Measurements from ENCODE around the gene WRAP73.
A peak's percentile ranks its signal among the peaks of the same experiment; 100 is the strongest.
"Not testable (repeated sequence)": the region's sequence is repeated elsewhere in the genome, so short reads cannot be mapped to it uniquely, and the experiment has no call there.

The WRAP73 gene

GRCh38 chr1:3590951-3591865 is 58.7 kb downstream of the WRAP73 start:
- H3K27me3 Mint-ChIP-seq (ENCODE audit: low read depth, poor library complexity): no peaks in the 10 kb centered on the region
- no peaks in the 10 kb centered on the region for H3K36me3 Mint-ChIP-seq (ENCODE audit: low read depth)
- DNase-seq: no peak
- no peak overlapping the region for H3K27ac Mint-ChIP-seq
- TF ChIP-seq, protein P1, sequence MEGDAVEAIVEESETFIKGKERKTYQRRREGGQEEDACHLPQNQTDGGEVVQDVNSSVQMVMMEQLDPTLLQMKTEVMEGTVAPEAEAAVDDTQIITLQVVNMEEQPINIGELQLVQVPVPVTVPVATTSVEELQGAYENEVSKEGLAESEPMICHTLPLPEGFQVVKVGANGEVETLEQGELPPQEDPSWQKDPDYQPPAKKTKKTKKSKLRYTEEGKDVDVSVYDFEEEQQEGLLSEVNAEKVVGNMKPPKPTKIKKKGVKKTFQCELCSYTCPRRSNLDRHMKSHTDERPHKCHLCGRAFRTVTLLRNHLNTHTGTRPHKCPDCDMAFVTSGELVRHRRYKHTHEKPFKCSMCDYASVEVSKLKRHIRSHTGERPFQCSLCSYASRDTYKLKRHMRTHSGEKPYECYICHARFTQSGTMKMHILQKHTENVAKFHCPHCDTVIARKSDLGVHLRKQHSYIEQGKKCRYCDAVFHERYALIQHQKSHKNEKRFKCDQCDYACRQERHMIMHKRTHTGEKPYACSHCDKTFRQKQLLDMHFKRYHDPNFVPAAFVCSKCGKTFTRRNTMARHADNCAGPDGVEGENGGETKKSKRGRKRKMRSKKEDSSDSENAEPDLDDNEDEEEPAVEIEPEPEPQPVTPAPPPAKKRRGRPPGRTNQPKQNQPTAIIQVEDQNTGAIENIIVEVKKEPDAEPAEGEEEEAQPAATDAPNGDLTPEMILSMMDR (IDR thresholded peaks at IDR 0.05): no peak
- H3K4me3 Mint-ChIP-seq: no peak overlapping the region
- H3K4me1 Mint-ChIP-seq: peaks cover 30% of the 10 kb centered on the region
- no peaks in the 10 kb centered on the region for H3K9me3 Mint-ChIP-seq

GRCh38 chr1:3590139-3590763 is 59.7 kb downstream of the WRAP73 start:
- no peak for DNase-seq
- Mint-ChIP-seq H3K36me3 (ENCODE audit: low read depth) (no peaks in the 10 kb centered on the region), H3K4me3 (peak overlapping the region; percentile 40), H3K4me1 (peaks cover 30% of the 10 kb centered on the region), H3K27me3 (ENCODE audit: low read depth, poor library complexity) (no peaks in the 10 kb centered on the region), H3K27ac (no peak overlapping the region), H3K9me3 (no peaks in the 10 kb centered on the region)
- TF ChIP-seq, protein P1 (IDR thresholded peaks at IDR 0.05): no peak

DNA sequence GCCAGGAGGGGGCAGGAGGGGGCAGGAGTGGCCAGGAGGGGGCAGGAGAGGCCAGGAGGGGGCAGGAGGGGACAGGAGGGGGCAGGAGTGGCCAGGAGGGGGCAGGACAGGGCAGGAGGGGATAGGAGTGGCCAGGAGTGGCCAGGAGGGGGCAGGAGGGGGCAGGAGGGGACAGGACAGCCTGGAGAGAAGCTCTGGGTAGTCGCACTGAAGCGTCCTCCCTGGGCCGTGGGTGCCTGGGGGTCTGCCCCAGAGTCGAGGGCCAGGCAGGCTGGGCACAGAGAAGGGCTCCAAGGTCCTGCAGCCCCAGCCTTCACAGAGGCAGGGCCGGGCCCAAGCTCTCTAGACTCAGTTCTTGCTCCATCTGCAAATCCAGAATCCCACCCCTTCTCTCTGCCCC is 61.5 kb downstream of the WRAP73 start:
- TF ChIP-seq, protein P1 (IDR thresholded peaks at IDR 0.05): no peak
- peaks cover 24% of the 10 kb centered on the region for H3K4me1 Mint-ChIP-seq
- H3K36me3 Mint-ChIP-seq (ENCODE audit: low read depth): no peaks in the 10 kb centered on the region
- H3K9me3 Mint-ChIP-seq: peaks cover 4% of the 10 kb centered on the region
- H3K27me3 Mint-ChIP-seq (ENCODE audit: low read depth, poor library complexity): no peaks in the 10 kb centered on the region
- no peak overlapping the region for H3K27ac Mint-ChIP-seq
- DNase-seq: no peak
- H3K4me3 Mint-ChIP-seq: no peak overlapping the region

DNA sequence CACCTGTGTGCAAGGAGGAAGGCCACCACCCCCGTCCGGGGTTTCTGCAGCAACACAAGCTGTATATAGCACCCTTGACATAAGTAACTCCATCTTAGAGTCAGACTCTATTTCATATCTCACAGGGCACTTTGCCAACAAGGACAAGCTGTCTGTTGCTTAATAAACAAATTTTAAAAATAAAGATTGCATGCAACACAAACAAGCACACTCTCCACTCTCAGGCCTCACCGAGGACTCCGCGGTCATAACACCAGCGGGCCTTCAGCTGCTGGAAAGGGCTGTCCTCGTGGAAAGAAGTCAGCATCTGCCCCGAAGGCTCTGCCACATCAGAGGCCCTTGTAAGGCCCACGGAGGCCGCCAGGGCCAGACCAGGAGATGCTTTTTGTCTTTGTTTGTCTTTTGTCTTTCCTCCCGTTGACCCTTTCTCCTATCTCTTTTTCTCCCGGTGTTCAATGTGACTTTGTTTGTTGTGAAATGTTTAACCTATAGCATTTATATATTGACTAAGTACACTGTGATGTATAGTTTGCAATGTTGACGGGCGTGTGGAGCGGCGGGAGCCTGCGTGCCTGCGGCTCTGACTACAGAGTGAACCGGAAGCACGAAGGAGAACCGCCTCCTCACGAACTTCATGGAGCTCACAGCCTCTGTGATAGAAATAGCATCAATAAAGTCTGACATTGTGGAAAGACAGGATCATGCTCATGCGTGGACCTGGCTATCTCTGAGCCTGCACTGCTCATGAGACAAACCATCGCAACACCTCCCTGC is 62.7 kb downstream of the WRAP73 start:
- H3K4me3 Mint-ChIP-seq: no peak overlapping the region
- TF ChIP-seq, protein P1 (IDR thresholded peaks at IDR 0.05): no peak

DNA sequence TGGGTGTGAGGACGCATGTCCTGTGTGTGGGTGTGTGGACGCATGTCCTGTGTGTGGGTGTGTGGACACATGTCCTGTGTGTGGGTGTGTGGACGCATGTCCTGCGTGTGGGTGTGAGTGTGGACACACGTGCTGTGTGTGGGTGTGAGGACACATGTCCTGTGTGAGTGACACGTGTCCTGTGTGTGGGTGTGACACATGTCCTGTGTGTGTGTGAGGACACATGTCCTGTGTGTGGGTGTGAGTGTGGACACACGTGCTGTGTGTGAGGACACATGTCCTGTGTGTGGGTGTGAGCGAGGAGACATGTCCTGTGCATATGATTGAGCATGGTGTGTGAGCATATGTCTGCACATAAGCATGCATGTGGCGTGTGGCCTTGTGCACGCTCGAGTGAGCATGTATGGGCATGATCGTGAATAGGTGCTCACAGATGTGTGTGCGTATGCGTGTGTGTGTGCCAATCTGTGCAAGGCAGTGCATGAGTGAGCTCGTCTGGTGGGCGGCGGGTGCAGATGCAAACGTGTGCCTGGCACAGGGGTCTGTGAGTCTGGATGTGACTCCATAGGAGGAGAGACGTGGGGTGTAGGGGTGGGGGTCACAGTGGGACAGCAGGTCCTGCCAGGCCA is 63.8 kb downstream of the WRAP73 start:
- no peak overlapping the region for H3K4me3 Mint-ChIP-seq
- no peaks in the 10 kb centered on the region for H3K36me3 Mint-ChIP-seq (ENCODE audit: low read depth)
- TF ChIP-seq, protein P1 (IDR thresholded peaks at IDR 0.05): no peak
- no peaks in the 10 kb centered on the region for H3K27me3 Mint-ChIP-seq (ENCODE audit: low read depth, poor library complexity)
- DNase-seq: no peak
- peaks cover 4% of the 10 kb centered on the region for H3K9me3 Mint-ChIP-seq
- no peak overlapping the region for H3K27ac Mint-ChIP-seq
- H3K4me1 Mint-ChIP-seq: peaks cover 30% of the 10 kb centered on the region

More for the DNA sequence above, 62.7 kb downstream of the WRAP73 start:
- Mint-ChIP-seq H3K27me3 (ENCODE audit: low read depth, poor library complexity) (no peaks in the 10 kb centered on the region), H3K4me1 (peaks cover 30% of the 10 kb centered on the region), H3K9me3 (peaks cover 4% of the 10 kb centered on the region), H3K27ac (peak overlapping the region; percentile 2), H3K36me3 (ENCODE audit: low read depth) (no peaks in the 10 kb centered on the region)
- no peak for DNase-seq

- not testable (repeated sequence) for H3K27ac Mint-ChIP-seq; DNase-seq; H3K36me3 Mint-ChIP-seq (ENCODE audit: low read depth); H3K9me3 Mint-ChIP-seq; H3K27me3 Mint-ChIP-seq (ENCODE audit: low read depth, poor library complexity); H3K4me3 Mint-ChIP-seq
- peaks cover 24% of the 10 kb centered on the region for H3K4me1 Mint-ChIP-seq
Measured at GRCh38 chr1:3585353-3585868, 64.5 kb downstream of the WRAP73 start.

Data from nephron progenitor cell (in vitro differentiated cells).